CD14-positive monocyte (primary cell): ENCODE results near the gene FASN. TPM values are rescaled to one million over a fixed set of nuclear protein-coding genes. Genes with fewer than 3 reads are reported as not detected.

ENCODE experiments used
- DNase-seq, 3 donors: peaks; one replicate each; pipeline ENCODE4 v3.0.0-alpha.2; 2011 to 2022
- H2AFZ ChIP-seq: 2 replicates; pipeline ENCODE4 v1.6.0; 2012; ENCODE audit warnings: mild to moderate bottlenecking, low read depth, low read length, inconsistent platforms; ENCODE audit not compliant: insufficient read depth, poor library complexity, severe bottlenecking
- H3K27ac ChIP-seq, 2 donors: 1 replicate in 1 of 2; 2 replicates in 1 of 2; pipeline ENCODE4 v1.5.1; 2012 to 2013; ENCODE audit warnings: low read length in 2 of 2, control low read depth in 1 of 2, inconsistent platforms in 1 of 2, low read depth in 1 of 2, mild to moderate bottlenecking in 1 of 2
- H3K27me3 ChIP-seq, 2 donors: one replicate each; pipeline versions ENCODE4 v1.6.0 to v1.6.1; 2011 to 2013; ENCODE audit warnings: low read length in 2 of 2; ENCODE audit not compliant: control insufficient read depth in 2 of 2, insufficient read depth in 2 of 2
- H3K36me3 ChIP-seq, 2 donors: replicated peaks in 1 of 2; 1 replicate in 1 of 2; 2 replicates in 1 of 2; pipeline versions ENCODE4 v1.5.1 to v1.6.1; 2012 to 2013; ENCODE audit warnings: low read length in 2 of 2, control low read depth in 1 of 2, inconsistent platforms in 1 of 2, mild to moderate bottlenecking in 1 of 2; ENCODE audit not compliant: insufficient read depth in 2 of 2, control insufficient read depth in 1 of 2
- H3K4me1 ChIP-seq, 2 donors: 1 replicate in 1 of 2; 2 replicates in 1 of 2; pipeline versions ENCODE4 v1.5.1 to v1.6.1; 2012 to 2013; ENCODE audit warnings: low read length in 2 of 2, control low read depth in 1 of 2, inconsistent platforms in 1 of 2, mild to moderate bottlenecking in 1 of 2, moderate library complexity in 1 of 2; ENCODE audit not compliant: insufficient read depth in 2 of 2, control insufficient read depth in 1 of 2
- H3K4me2 ChIP-seq: replicated peaks from 2 replicates; pipeline ENCODE3; 2012; ENCODE audit warnings: low read length, moderate library complexity, mild to moderate bottlenecking; ENCODE audit not compliant: poor library complexity, severe bottlenecking; ENCODE audit errors: extremely low read depth
- H3K4me3 ChIP-seq, 3 experiments: fragments of 200-600 bp in 1 of 3; sonication (generic) in 1 of 3; replicated peaks in 1 of 3; 1 replicate in 2 of 3; 2 replicates in 1 of 3; pipeline ENCODE4 v1.5.1; 2011 to 2013; ENCODE audit warnings: low read length in 3 of 3, mild to moderate bottlenecking in 3 of 3, control low read depth in 2 of 3, low read depth in 2 of 3, inconsistent platforms in 1 of 3, moderate library complexity in 1 of 3
- H3K79me2 ChIP-seq: 2 replicates; pipeline ENCODE4 v1.6.0; 2012; ENCODE audit warnings: mild to moderate bottlenecking, control low read depth, inconsistent platforms, low read length, moderate library complexity; ENCODE audit not compliant: insufficient read depth
- H3K9ac ChIP-seq: 2 replicates; pipeline ENCODE4 v1.6.0; 2017; ENCODE audit warnings: low read length, mild to moderate bottlenecking; ENCODE audit not compliant: insufficient read depth, poor library complexity, severe bottlenecking
- H3K9me3 ChIP-seq, 2 donors: replicated peaks in 1 of 2; 1 replicate in 1 of 2; 2 replicates in 1 of 2; pipeline versions ENCODE4 v1.5.1 to v1.6.1; 2012 to 2013; ENCODE audit warnings: low read length in 2 of 2, control low read depth in 1 of 2; ENCODE audit not compliant: control insufficient read depth in 1 of 2, insufficient read depth in 1 of 2
- H4K20me1 ChIP-seq: 2 replicates; pipeline ENCODE4 v1.6.0; 2012; ENCODE audit warnings: mild to moderate bottlenecking, low read length, control low read depth, moderate library complexity; ENCODE audit not compliant: insufficient read depth
- H3K27ac Mint-ChIP-seq, 7 donors: one replicate each; pipeline ENCODE4 v1.8.0; 2020; ENCODE audit warnings: mild to moderate bottlenecking in 7 of 7, mixed read lengths in 7 of 7, moderate library complexity in 6 of 7, inconsistent platforms in 2 of 7
- H3K27me3 Mint-ChIP-seq, 3 donors: one replicate each; pipeline ENCODE4 v1.8.0; 2021 to 2022; ENCODE audit warnings: low read depth in 3 of 3, mild to moderate bottlenecking in 3 of 3, mixed read lengths in 3 of 3, moderate library complexity in 3 of 3, inconsistent platforms in 1 of 3
- H3K36me3 Mint-ChIP-seq, 2 donors: one replicate each; pipeline ENCODE4 v1.8.0; 2020; ENCODE audit warnings: mixed read lengths in 2 of 2, inconsistent platforms in 1 of 2, mild to moderate bottlenecking in 1 of 2
- H3K4me1 Mint-ChIP-seq: one replicate; pipeline ENCODE4 v1.8.0; 2020; ENCODE audit warnings: mild to moderate bottlenecking, mixed read lengths
- H3K4me3 Mint-ChIP-seq, 2 donors: one replicate each; pipeline ENCODE4 v1.8.0; 2020; ENCODE audit warnings: mild to moderate bottlenecking in 2 of 2, mixed read lengths in 2 of 2, moderate library complexity in 1 of 2
- H3K9me3 Mint-ChIP-seq, 7 donors: one replicate each; pipeline ENCODE4 v1.8.0; 2020 to 2022; ENCODE audit warnings: mixed read lengths in 7 of 7, mild to moderate bottlenecking in 6 of 7, moderate library complexity in 6 of 7, inconsistent platforms in 2 of 7
- CTCF ChIP-seq: fragments of 200-600 bp; IDR thresholded peaks from one replicate; pipeline ENCODE4 v1.8.0; 2022; ENCODE audit warnings: antibody characterized with exemption, mild to moderate bottlenecking
- WGBS: methylation state at CpG from one replicate; pipeline ENCODE4 v1.1.5; 2013; ENCODE audit warnings: missing lambda C conversion rate; ENCODE audit not compliant: insufficient coverage; 5-methylcytosine and 5-hydroxymethylcytosine counted together
- intact Hi-C, 2 donors: fragments of 100-400 bp; cut with micrococcal nuclease; formaldehyde crosslinking; loops; one replicate each; pipeline versions ENCODE4 v1.15.0 to v1.15.1; 2023
- polyA plus RNA-seq, 3 donors: library from polyadenylated mRNA; depleted of rRNA in 1 of 3; unstranded in 2 of 3; stranded (reverse) in 1 of 3; fragments of 300-500 nt in 2 of 3; fragments of >200 nt in 1 of 3; fragmentation: Illumina TruSeq in 2 of 3; gene quantifications; 1 replicate in 2 of 3; 2 replicates in 1 of 3; pipeline ENCODE4 v1.2.3, GENCODE V29; 2012 to 2021

FASN gene
- polyA plus RNA-seq, 3 donors: 0.08 to 8.4 (median 0.13) TPM

- H3K4me1 ChIP-seq: peaks cover 8 to 10% of the 10 kb centered on the region in 2 donors
- H2AFZ ChIP-seq: no peak overlapping the region
- WGBS: 100% methylated on average over 22 of the region's 23 CpGs
- Mint-ChIP-seq H3K4me1 (peaks cover 5% of the 10 kb centered on the region), H3K9me3 (no peaks in the 10 kb centered on the region), H3K36me3 (peaks cover 18 to 46% of the 10 kb centered on the region in 2 donors), H3K4me3 (no peak overlapping the region), H3K27ac (peak overlapping the region in 1 of 7 donors; percentile 6), H3K27me3 (peaks cover 0 to 2% (median 0%) of the 10 kb centered on the region in 3 donors)
- H3K79me2 ChIP-seq: peaks cover 6% of the 10 kb centered on the region
- H3K27me3 ChIP-seq: no peaks in the 10 kb centered on the region
- no peaks in the 10 kb centered on the region for H3K9me3 ChIP-seq
- no peak for DNase-seq
- no peak for TF ChIP-seq CTCF
- H4K20me1 ChIP-seq: no peaks in the 10 kb centered on the region
- no peak overlapping the region for H3K4me2 ChIP-seq
- no peak overlapping the region for H3K27ac ChIP-seq
- no peak overlapping the region for H3K9ac ChIP-seq
- no peak overlapping the region for H3K4me3 ChIP-seq
- peaks cover 69 to 70% of the 10 kb centered on the region in 2 donors for H3K36me3 ChIP-seq
- intact Hi-C loops: loop anchor here in 1 of 2 donors (10.0 kb wide), 1 partner anchor 57 kb away; the partner anchor contains the start of genes DCXR and RAC3
Measured at GRCh38 chr17:82092094-82092586, 5.9 kb downstream of the FASN start.

- Histone ChIP-seq H4K20me1 (no peaks in the 10 kb centered on the region), H3K36me3 (peaks cover 74 to 75% of the 10 kb centered on the region in 2 donors), H3K4me2 (no peak overlapping the region), H3K27ac (no peak overlapping the region), H2AFZ (no peak overlapping the region), H3K9ac (no peak overlapping the region), H3K27me3 (no peaks in the 10 kb centered on the region), H3K9me3 (no peaks in the 10 kb centered on the region), H3K79me2 (peaks cover 6% of the 10 kb centered on the region), H3K4me3 (no peak overlapping the region), H3K4me1 (peaks cover 1 to 4% of the 10 kb centered on the region in 2 donors)
- no peak overlapping the region for H3K4me3 Mint-ChIP-seq
- peaks cover 0 to 2% (median 0%) of the 10 kb centered on the region in 3 donors for H3K27me3 Mint-ChIP-seq
- no peaks in the 10 kb centered on the region for H3K9me3 Mint-ChIP-seq
- H3K4me1 Mint-ChIP-seq: no peaks in the 10 kb centered on the region
- H3K27ac Mint-ChIP-seq: no peak overlapping the region
- DNase-seq: no peak
- over 99% methylated on average over 34 of the region's 37 CpGs for WGBS
- TF ChIP-seq CTCF: no peak
- H3K36me3 Mint-ChIP-seq: peaks cover 18 to 53% of the 10 kb centered on the region in 2 donors
- intact Hi-C loops: loop anchor here in 1 of 2 donors (10.0 kb wide), 1 partner anchor 57 kb away; the partner anchor contains the start of genes DCXR and RAC3
Measured at GRCh38 chr17:82091264-82092066, 6.6 kb downstream of the FASN start.
